Upper lobe of left lung (tissue), 4 donors: ENCODE results near the gene PTPRN2.

Source experiments
- EP300 ChIP-seq, 4 donors: sonication (generic); formaldehyde crosslinking; IDR thresholded peaks; one replicate each; pipeline ENCODE4 v1.5.1; 2017; ENCODE audit warnings: antibody characterized with exemption in 4 of 4, control low read depth in 2 of 4
- POLR2A ChIP-seq, 4 donors: fragments of 450-650 bp; IDR thresholded peaks; one replicate each; pipeline ENCODE4 v1.5.1; 2016 to 2017; ENCODE audit warnings: antibody characterized with exemption in 4 of 4, mild to moderate bottlenecking in 2 of 4

- no peak for TF ChIP-seq EP300 (IDR thresholded peaks at IDR 0.05)
- no peak for TF ChIP-seq POLR2A (IDR thresholded peaks at IDR 0.05)
Measured at GRCh38 chr7:157576415-157576814, 1011.2 kb downstream of the PTPRN2 start.
